H9 (cell line): ENCODE measurements around the gene ARHGAP40. TPM values are rescaled to one million over a fixed set of nuclear protein-coding genes. Genes with fewer than 3 reads are reported as not detected.

ENCODE experiments used
- DNase-seq: peaks from one replicate; pipeline ENCODE4 v3.0.0-alpha.2; 2017
- H2AFZ ChIP-seq: one replicate; pipeline ENCODE4 v1.6.1; 2013; ENCODE audit warnings: mild to moderate bottlenecking, low read length, control low read depth, moderate library complexity
- H2AK5ac ChIP-seq: 2 replicates; pipeline ENCODE4 v1.6.1; 2013; ENCODE audit warnings: low read length, control low read depth, mixed read lengths; ENCODE audit not compliant: insufficient read length
- H2BK120ac ChIP-seq: one replicate; pipeline ENCODE4 v1.6.1; 2013; ENCODE audit warnings: low read depth, mild to moderate bottlenecking, low read length, control low read depth, inconsistent platforms; ENCODE audit not compliant: poor library complexity, severe bottlenecking
- H2BK12ac ChIP-seq: 2 replicates; pipeline ENCODE4 v1.6.1; 2013; ENCODE audit warnings: low read length, control low read depth, mixed read lengths, low read depth; ENCODE audit not compliant: insufficient read length
- H2BK15ac ChIP-seq: 2 replicates; pipeline ENCODE4 v1.6.1; 2013; ENCODE audit warnings: low read depth, low read length, control low read depth
- H2BK20ac ChIP-seq: one replicate; pipeline ENCODE4 v1.6.1; 2013; ENCODE audit warnings: low read depth, mild to moderate bottlenecking, low read length, control low read depth, inconsistent platforms; ENCODE audit not compliant: poor library complexity, severe bottlenecking
- H2BK5ac ChIP-seq: 2 replicates; pipeline ENCODE4 v1.6.1; 2013; ENCODE audit warnings: low read length, control low read depth, mixed read lengths; ENCODE audit not compliant: insufficient read length
- H3K14ac ChIP-seq: 2 replicates; pipeline ENCODE4 v1.6.1; 2013; ENCODE audit warnings: low read length, control low read depth; ENCODE audit not compliant: insufficient read depth
- H3K18ac ChIP-seq: 2 replicates; pipeline ENCODE4 v1.6.1; 2013; ENCODE audit warnings: low read depth, mild to moderate bottlenecking, mixed read lengths, low read length, control low read depth; ENCODE audit not compliant: insufficient read length
- H3K23ac ChIP-seq: 2 replicates; pipeline ENCODE4 v1.6.1; 2013; ENCODE audit warnings: low read length, control low read depth, mixed read lengths, low read depth; ENCODE audit not compliant: insufficient read length
- H3K23me2 ChIP-seq: 2 replicates; pipeline ENCODE4 v1.6.1; 2013; ENCODE audit warnings: low read depth, mild to moderate bottlenecking, mixed read lengths, low read length, control low read depth; ENCODE audit not compliant: insufficient read length, poor library complexity, severe bottlenecking
- H3K27ac ChIP-seq: 2 replicates; pipeline ENCODE4 v1.5.1; 2013; ENCODE audit warnings: low read length, control low read depth, mixed read lengths, low read depth; ENCODE audit not compliant: insufficient read length
- H3K27me3 ChIP-seq: 2 replicates; pipeline ENCODE4 v1.6.1; 2013; ENCODE audit warnings: low read length, control low read depth, inconsistent platforms; ENCODE audit not compliant: insufficient read depth
- H3K4ac ChIP-seq: 2 replicates; pipeline ENCODE4 v1.6.1; 2013; ENCODE audit warnings: low read depth, mild to moderate bottlenecking, control low read depth, inconsistent platforms, low read length, moderate library complexity
- H3K4me1 ChIP-seq: 2 replicates; pipeline ENCODE4 v1.6.1; 2013; ENCODE audit warnings: low read length, control low read depth, inconsistent platforms; ENCODE audit not compliant: insufficient read depth
- H3K4me2 ChIP-seq: 2 replicates; pipeline ENCODE4 v1.6.1; 2013; ENCODE audit warnings: low read length, control low read depth, mixed read lengths; ENCODE audit not compliant: insufficient read length, insufficient read depth
- H3K56ac ChIP-seq: 2 replicates; pipeline ENCODE4 v1.6.1; 2013; ENCODE audit warnings: low read depth, mild to moderate bottlenecking, mixed read lengths, low read length, control low read depth; ENCODE audit not compliant: insufficient read length
- H3K79me1 ChIP-seq: 2 replicates; pipeline ENCODE4 v1.6.1; 2013; ENCODE audit warnings: low read depth, mild to moderate bottlenecking, moderate library complexity, low read length, control low read depth, inconsistent platforms; ENCODE audit not compliant: insufficient read depth, poor library complexity, severe bottlenecking
- H3K79me2 ChIP-seq: 2 replicates; pipeline ENCODE4 v1.6.1; 2013; ENCODE audit warnings: low read length, control low read depth, inconsistent platforms; ENCODE audit not compliant: insufficient read depth
- H3K9ac ChIP-seq: 2 replicates; pipeline ENCODE4 v1.6.1; 2013; ENCODE audit warnings: low read length, control low read depth, mixed read lengths; ENCODE audit not compliant: insufficient read length; ENCODE audit errors: extremely low read depth
- H3K9me3 ChIP-seq: one replicate; pipeline ENCODE4 v1.6.1; 2013; ENCODE audit warnings: low read depth, low read length, inconsistent platforms; ENCODE audit not compliant: control insufficient read depth
- H3T11ph ChIP-seq: one replicate; pipeline ENCODE4 v1.6.1; 2013; ENCODE audit warnings: mild to moderate bottlenecking, low read length, control low read depth, inconsistent platforms
- H4K20me1 ChIP-seq: one replicate; pipeline ENCODE4 v1.6.1; 2013; ENCODE audit not compliant: control insufficient read depth, insufficient read length, insufficient read depth
- H4K5ac ChIP-seq: 2 replicates; pipeline ENCODE4 v1.6.1; 2013; ENCODE audit warnings: low read depth, mild to moderate bottlenecking, mixed read lengths, low read length, control low read depth; ENCODE audit not compliant: insufficient read length
- H4K8ac ChIP-seq: replicated peaks from 2 replicates; pipeline ENCODE4 v1.6.1; 2013; ENCODE audit warnings: low read length, control low read depth, mixed read lengths, low read depth; ENCODE audit not compliant: insufficient read length
- H4K91ac ChIP-seq: 2 replicates; pipeline ENCODE4 v1.6.1; 2013; ENCODE audit warnings: low read depth, mild to moderate bottlenecking, moderate library complexity, mixed read lengths, low read length, control low read depth; ENCODE audit not compliant: insufficient read length
- H3K27ac Mint-ChIP-seq, 3 experiments: 2 replicates in 2 of 3; 3 replicates in 1 of 3; pipeline ENCODE4 v1.8.0; 2020 to 2021; ENCODE audit warnings: mixed read lengths in 3 of 3, mild to moderate bottlenecking in 1 of 3, moderate library complexity in 1 of 3
- H3K27me3 Mint-ChIP-seq: 2 replicates; pipeline ENCODE4 v1.8.0; 2021; ENCODE audit warnings: low read depth, mild to moderate bottlenecking, moderate library complexity, mixed read lengths
- H3K36me3 Mint-ChIP-seq, 3 experiments: 2 replicates in 2 of 3; 3 replicates in 1 of 3; pipeline ENCODE4 v1.8.0; 2020 to 2021; ENCODE audit warnings: low read depth in 3 of 3, mixed read lengths in 3 of 3; ENCODE audit not compliant: insufficient read depth in 1 of 3
- H3K4me1 Mint-ChIP-seq, 2 experiments: 2 replicates each; pipeline ENCODE4 v1.8.0; 2020; ENCODE audit warnings: mixed read lengths in 2 of 2
- H3K4me3 Mint-ChIP-seq, 2 experiments: 2 replicates in 1 of 2; 3 replicates in 1 of 2; pipeline ENCODE4 v1.8.0; 2020 to 2021; ENCODE audit warnings: mild to moderate bottlenecking in 2 of 2, mixed read lengths in 2 of 2, moderate library complexity in 1 of 2
- H3K9me3 Mint-ChIP-seq, 2 experiments: 2 replicates in 1 of 2; 3 replicates in 1 of 2; pipeline ENCODE4 v1.8.0; 2020; ENCODE audit warnings: mild to moderate bottlenecking in 2 of 2, mixed read lengths in 2 of 2, moderate library complexity in 1 of 2
- WGBS: extraction: QIAGEN DNeasy Blood & Tissue Kit; methylation state at CpG from one replicate; pipeline ENCODE4 v1.1.7; 2013; ENCODE audit warnings: missing lambda C conversion rate, low lambda C conversion rate, mixed read lengths; ENCODE audit not compliant: insufficient read length; ENCODE audit errors: extremely low coverage; 5-methylcytosine and 5-hydroxymethylcytosine counted together
- total RNA-seq: library from RNA; stranded (reverse); gene quantifications from 2 replicates; pipeline ENCODE4 v1.2.1, GENCODE V29; 2021
- TF ChIP-seq, protein P1 (sequence below): fragments of 200-600 bp; sonication (generic); conservative IDR thresholded peaks from 3 replicates; pipeline ENCODE4 v1.8.0; 2021; ENCODE audit warnings: antibody characterized with exemption, mild to moderate bottlenecking

Gene ARHGAP40
- total RNA-seq, 1 experiment from 2014 or later, result 0.17 TPM

DNA sequence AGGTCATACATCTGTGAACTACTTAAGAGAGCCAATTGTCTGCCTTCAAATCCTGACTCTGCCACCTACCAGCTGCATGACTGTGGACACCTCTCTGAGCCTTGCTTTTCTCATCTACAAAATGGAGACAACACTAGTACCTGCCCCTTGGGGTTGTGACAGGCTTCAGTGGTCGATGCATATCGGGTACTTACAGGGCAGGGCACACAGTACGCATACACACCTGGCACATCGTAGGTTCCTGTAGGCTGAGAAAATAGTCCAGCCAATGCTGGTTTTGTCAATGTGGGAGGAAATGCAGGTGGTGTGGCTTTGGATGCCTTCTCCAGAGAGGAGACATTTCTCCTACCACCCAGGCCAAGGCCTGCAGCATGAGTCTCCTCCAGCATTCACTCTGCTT, 18.3 kb upstream of the ARHGAP40 start:
- Histone ChIP-seq H3K9me3 (no peaks in the 10 kb centered on the region), H2BK20ac (no peak overlapping the region), H4K8ac (no peak overlapping the region), H3K9ac (no peak overlapping the region), H2BK5ac (no peak overlapping the region), H3K27ac (no peak overlapping the region), H3T11ph (no peak overlapping the region), H3K4ac (no peak overlapping the region), H3K18ac (no peak overlapping the region), H3K79me1 (no peaks in the 10 kb centered on the region), H3K14ac (no peak overlapping the region), H3K23me2 (no peaks in the 10 kb centered on the region), H2BK12ac (no peak overlapping the region), H2AK5ac (no peak overlapping the region), H3K4me1 (no peaks in the 10 kb centered on the region), H2BK120ac (no peak overlapping the region), H3K79me2 (no peaks in the 10 kb centered on the region), H4K20me1 (no peaks in the 10 kb centered on the region), H2BK15ac (no peak overlapping the region), H4K91ac (no peak overlapping the region), H3K27me3 (no peaks in the 10 kb centered on the region), H3K4me2 (no peak overlapping the region), H4K5ac (no peak overlapping the region), H3K56ac (no peak overlapping the region), H2AFZ (no peak overlapping the region), H3K23ac (no peak overlapping the region)
- H3K9me3 Mint-ChIP-seq, result no peaks in the 10 kb centered on the region
- DNase-seq, result no peak
- H3K36me3 Mint-ChIP-seq, result no peaks in the 10 kb centered on the region
- peaks cover 22 to 28% of the 10 kb centered on the region in 2 experiments for H3K4me1 Mint-ChIP-seq
- peaks cover 1% of the 10 kb centered on the region; the same call in 1 of the 2 replicates for H3K27me3 Mint-ChIP-seq
- WGBS, result no CpG with 5 or more reads among the region's 4 CpGs
- TF ChIP-seq, protein P1, sequence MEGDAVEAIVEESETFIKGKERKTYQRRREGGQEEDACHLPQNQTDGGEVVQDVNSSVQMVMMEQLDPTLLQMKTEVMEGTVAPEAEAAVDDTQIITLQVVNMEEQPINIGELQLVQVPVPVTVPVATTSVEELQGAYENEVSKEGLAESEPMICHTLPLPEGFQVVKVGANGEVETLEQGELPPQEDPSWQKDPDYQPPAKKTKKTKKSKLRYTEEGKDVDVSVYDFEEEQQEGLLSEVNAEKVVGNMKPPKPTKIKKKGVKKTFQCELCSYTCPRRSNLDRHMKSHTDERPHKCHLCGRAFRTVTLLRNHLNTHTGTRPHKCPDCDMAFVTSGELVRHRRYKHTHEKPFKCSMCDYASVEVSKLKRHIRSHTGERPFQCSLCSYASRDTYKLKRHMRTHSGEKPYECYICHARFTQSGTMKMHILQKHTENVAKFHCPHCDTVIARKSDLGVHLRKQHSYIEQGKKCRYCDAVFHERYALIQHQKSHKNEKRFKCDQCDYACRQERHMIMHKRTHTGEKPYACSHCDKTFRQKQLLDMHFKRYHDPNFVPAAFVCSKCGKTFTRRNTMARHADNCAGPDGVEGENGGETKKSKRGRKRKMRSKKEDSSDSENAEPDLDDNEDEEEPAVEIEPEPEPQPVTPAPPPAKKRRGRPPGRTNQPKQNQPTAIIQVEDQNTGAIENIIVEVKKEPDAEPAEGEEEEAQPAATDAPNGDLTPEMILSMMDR, result no peak
- no peak overlapping the region for H3K4me3 Mint-ChIP-seq
- no peak overlapping the region for H3K27ac Mint-ChIP-seq
